HG02840 (cell line): ENCODE measurements around the gene MAGEA2B.
"Not testable (repeated sequence)": the region's sequence is repeated elsewhere in the genome, so short reads cannot be mapped to it uniquely, and the experiment has no call there.

Source experiments
- ATAC-seq: cut with Tn5 transposase; IDR thresholded peaks from one replicate; pipeline ENCODE4 v1.9.1; 2021; ENCODE audit warnings: mild to moderate bottlenecking, moderate library complexity, moderate number of reproducible peaks; ENCODE audit not compliant: unreplicated experiment, low FRiP score

MAGEA2B gene, protein sequence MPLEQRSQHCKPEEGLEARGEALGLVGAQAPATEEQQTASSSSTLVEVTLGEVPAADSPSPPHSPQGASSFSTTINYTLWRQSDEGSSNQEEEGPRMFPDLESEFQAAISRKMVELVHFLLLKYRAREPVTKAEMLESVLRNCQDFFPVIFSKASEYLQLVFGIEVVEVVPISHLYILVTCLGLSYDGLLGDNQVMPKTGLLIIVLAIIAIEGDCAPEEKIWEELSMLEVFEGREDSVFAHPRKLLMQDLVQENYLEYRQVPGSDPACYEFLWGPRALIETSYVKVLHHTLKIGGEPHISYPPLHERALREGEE

DNA sequence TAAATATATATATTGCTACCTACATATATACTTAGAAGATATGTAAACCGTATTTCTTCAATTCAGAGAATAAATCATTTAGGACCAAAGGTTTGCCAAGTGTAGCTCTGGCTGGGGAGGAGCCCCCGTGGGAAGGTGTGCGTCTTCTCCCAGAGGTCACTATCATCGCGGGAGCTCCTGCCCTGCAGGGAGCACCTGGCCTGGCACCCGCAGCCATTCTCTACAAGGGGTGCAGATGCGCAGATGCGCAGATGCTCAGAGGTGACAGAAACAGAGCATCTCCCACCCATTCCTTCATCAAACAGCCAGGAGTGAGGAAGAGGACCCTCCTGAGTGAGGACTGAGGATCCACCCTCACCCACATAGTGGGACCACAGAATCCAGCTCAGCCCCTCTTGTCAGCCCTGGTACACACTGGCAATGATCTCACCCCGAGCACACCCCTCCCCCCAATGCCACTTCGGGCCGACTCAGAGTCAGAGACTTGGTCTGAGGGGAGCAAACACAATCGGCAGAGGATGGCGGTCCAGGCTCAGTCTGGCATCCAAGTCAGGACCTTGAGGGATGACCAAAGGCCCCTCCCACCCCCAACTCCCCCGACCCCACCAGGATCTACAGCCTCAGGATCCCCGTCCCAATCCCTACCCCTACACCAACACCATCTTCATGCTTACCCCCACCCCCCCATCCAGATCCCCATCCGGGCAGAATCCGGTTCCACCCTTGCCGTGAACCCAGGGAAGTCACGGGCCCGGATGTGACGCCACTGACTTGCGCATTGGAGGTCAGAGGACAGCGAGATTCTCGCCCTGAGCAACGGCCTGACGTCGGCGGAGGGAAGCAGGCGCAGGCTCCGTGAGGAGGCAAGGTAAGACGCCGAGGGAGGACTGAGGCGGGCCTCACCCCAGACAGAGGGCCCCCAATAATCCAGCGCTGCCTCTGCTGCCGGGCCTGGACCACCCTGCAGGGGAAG, at the start of gene MAGEA2B:
Gene MAGEA2B (plus strand): TSS at position 814 of the 973 bp plus-strand sequence. CDS start 2,479 bp downstream, outside the sequence.
- ATAC-seq, result not testable (repeated sequence)

DNA sequence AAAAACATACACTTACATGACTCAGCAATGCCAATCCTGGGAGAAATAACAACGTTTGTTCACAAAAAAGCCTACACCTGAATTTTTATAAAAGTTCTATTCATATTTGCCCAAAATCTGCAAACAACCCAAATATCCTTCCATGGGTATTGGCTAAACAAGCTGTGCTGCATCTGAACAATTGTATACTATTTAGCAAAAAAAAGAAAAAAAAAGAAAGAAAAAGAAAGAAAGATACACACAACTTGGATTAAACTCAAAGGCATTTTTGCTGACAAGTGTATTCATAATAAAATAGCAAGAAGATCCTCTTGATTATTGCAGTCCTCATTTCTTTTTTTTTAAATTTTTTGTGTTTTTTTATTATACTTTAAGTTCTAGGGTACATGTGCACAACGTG, 40.3 kb upstream of the MAGEA2B start:
- ATAC-seq, result no peak

DNA sequence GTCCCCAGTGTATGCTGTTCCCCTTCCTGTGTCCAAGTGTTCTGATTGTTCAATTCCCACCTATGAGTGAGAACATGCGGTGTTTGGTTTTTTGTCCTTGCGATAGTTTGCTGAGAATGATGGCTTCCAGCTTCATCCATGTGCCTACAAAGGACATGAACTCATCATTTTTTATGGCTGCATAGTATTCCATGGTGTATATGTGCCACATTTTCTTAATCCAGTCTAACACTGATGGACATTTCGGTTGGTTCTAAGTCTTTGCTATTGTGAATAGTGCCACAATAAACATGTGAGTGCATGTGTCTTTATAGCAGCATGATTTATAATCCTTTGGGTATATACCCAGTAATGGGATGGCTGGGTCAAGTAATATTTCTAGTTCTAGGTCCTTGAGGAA, 39.8 kb upstream of the MAGEA2B start:
- ATAC-seq, result not testable (repeated sequence)

DNA sequence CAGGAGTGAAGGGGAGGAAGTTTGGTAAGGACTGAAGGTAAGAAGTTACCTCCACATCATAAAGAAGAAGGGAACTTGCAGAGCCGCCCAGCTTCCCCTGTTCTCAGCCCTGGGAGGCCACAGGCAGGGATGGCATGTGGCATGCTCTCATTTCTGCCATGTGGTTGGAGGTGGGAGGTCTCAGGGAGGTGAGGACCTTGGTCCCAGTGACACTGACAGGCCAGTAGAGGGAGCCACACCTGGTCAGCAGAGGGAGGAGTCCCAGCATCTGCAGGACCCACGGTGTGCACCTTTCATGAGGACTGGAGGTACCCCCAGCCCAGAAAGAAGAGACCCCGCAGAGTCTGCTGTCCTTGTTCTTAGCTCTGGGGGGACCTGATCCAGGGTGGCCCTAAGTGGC, 33.4 kb upstream of the MAGEA2B start:
- ATAC-seq, result not testable (repeated sequence)

DNA sequence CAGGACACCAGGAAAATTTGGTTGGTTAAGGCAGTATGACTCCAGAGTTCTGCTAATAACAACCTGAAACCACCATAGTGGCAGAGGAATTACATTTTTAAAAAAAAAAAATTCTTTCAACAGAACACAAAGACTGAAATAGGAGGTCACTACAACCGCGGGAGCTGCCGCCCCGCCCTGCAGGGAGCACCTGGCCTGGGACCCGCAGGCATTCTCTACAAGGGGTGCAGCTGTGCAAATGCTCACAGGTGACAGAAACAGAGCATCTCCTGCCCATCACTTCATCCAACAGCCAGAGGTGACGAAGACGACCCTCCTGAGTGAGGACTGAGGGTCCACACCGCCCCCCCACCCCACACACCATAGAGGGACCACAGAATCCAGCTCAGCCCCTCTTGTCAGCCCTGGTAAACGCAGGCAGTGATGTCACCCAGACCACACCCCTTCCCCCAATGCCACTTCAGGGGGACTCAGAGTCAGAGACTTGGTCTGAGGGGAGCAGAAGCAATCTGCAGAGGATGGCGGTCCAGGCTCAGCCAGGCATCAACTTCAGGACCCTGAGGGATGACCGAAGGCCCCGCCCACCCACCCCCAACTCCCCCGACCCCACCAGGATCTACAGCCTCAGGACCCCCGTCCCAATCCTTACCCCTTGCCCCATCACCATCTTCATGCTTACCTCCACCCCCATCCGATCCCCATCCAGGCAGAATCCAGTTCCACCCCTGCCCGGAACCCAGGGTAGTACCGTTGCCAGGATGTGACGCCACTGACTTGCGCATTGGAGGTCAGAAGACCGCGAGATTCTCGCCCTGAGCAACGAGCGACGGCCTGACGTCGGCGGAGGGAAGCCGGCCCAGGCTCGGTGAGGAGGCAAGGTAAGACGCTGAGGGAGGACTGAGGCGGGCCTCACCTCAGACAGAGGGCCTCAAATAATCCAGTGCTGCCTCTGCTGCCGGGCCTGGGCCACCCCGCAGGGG, 16.2 kb upstream of the MAGEA2B start, which contains the start of gene MAGEA3:
Gene MAGEA3 (plus strand): TSS at position 843 of the 980 bp plus-strand sequence. CDS start 2,039 bp downstream, outside the sequence.
- ATAC-seq, result not testable (repeated sequence)

DNA sequence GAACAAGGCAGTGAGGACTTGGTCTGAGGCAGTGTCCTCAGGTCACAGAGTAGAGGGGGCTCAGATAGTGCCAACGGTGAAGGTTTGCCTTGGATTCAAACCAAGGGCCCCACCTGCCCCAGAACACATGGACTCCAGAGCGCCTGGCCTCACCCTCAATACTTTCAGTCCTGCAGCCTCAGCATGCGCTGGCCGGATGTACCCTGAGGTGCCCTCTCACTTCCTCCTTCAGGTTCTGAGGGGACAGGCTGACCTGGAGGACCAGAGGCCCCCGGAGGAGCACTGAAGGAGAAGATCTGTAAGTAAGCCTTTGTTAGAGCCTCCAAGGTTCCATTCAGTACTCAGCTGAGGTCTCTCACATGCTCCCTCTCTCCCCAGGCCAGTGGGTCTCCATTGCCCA, 14.0 kb upstream of the MAGEA2B start:
- ATAC-seq, result not testable (repeated sequence)

DNA sequence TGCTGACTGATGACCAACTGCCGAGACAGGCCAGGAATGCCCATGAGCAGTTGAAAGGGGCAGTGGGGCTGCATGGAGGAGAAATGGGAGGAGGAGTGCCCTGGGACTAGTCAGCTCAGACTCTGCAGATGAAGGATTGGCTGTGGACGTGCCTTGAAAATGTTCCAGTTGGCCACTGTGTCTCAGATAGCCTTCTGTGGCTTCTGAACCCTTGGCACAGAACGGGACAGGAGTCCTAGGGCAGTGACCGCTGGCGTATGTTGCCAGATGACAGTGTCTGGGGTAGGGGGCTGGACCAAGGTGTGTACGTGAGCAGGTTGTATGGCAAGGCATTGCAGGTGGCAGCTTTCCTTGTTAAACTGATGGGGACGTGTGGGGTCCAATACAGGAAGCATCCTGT, 7.9 kb upstream of the MAGEA2B start:
- ATAC-seq, result not testable (repeated sequence)

DNA sequence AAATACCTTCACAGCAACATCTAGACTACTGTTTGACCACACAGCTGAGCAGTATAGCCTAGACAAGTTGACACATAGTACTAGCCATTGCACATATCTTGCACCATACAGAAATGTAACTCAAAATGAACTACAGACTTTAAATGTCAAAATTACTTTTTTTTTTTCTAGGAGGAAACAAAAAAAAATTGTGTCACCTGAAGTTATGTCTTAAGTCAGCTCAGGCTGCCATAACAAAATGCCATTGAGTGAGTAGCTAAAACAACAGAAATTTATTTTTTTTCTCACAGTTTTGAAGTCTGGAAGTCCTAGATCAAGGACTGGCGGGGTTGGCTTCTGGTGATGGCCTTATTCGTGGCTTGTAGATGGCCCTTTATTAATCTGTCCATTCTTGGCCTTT, 5.3 kb upstream of the MAGEA2B start, which contains the start of gene CSAG2:
Gene CSAG2 (minus strand): TSS at position 101 of the 400 bp plus-strand sequence. CDS start 161 bp downstream, outside the sequence.
- not testable (repeated sequence) for ATAC-seq

DNA sequence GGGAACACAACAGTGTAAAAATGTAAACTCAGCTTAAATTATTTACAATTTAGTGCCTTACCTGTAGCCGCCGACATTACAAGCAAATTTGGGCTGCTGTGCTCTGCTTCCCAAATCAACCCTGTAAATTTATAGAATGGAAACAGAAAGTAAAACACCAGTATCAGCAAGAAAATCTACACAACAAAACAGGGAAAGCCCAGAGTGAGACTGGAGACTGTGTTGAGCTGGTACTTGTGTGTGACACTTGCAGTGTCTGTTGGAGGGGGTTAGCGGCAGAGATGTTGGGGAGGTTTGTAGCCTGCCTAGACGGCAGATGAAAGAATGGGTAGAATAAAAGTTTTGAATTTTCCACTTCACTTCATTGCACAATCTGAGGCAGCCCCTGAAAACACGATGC, 1.2 kb upstream of the MAGEA2B start:
- ATAC-seq, result not testable (repeated sequence)

DNA sequence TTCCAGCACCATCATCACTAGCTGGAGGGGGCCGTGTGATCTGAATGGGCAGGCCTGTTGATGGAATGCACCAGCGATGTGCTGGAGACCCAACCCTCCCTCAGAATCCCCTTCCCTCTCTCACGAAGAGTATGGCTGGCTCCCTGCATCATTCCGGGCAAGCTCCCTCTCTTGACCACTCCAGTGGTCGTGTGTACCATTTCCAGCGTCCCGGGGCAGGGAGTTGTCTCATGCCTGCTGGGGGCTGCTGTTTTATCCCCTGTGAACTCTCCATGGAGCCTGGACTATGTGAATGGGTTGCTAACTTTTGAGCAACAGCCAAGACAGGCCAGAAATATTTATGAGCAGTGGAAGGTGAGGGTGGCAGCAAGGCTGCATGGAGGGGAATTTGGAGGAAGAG, 11.0 kb downstream of the MAGEA2B start:
- ATAC-seq, result no peak

DNA sequence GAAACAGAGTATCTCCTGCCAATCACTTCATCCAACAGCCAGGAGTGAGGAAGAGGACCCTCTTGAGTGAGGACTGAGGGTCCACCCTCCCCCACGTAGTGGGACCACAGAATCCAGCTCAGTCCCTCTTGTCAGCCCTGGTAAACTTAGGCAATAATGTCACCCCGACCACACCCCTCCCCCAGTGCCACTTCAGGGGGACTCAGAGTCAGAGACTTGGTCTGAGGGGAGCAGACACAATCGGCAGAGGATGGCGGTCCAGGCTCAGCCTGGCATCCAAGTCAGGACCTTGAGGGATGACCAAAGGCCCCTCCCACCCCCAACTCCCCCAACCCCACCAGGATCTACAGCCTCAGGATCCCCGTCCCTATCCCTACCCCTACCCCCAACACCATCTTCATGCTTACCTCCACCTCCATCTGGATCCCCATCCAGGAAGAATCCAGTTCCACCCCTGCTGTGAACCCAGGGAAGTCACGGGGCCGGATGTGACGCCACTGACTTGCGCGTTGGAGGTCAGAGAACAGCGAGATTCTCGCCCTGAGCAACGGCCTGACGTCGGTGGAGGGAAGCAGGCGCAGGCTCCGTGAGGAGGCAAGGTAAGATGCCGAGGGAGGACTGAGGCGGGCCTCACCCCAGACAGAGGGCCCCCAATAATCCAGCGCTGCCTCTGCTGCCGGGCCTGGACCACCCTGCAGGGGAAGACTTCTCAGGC, 19.0 kb downstream of the MAGEA2B start, which contains the start of the genes CSAG1 and MAGEA12:
Gene CSAG1 (minus strand): TSS at position 461 of the 715 bp plus-strand sequence. CDS start 1,261 bp downstream, outside the sequence.
Gene MAGEA12 (plus strand): TSS at position 497 of the 715 bp plus-strand sequence. CDS start 2,405 bp downstream, outside the sequence.
- no peak for ATAC-seq

DNA sequence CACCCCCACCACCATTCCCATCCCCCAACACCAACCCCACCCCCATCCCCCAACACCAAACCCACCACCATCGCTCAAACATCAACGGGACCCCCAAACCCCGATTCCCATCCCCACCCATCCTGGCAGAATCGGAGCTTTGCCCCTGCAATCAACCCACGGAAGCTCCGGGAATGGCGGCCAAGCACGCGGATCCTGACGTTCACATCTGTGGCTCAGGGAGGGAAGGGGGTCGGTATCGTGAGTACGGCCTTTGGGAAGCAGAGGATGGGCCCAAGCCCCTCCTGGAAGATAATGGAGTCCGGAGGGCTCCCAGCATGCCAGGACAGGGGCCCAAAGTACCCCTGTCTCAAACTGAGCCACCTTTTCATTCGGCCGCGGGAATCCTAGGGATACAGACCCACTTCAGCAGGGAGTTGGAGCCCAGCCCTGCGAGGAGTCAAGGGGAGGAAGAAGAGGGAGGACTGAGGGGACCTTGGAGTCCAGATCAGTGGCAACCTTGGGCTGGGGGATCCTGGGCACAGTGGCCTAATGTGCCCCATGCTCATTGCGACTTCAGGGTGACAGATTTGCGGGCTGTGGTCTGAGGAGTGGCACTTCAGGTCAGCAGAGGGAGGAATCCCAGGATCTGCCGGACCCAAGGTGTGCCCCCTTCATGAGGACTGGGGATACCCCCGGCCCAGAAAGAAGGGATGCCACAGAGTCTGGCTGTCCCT, 19.9 kb downstream of the MAGEA2B start:
- not testable (repeated sequence) for ATAC-seq

DNA sequence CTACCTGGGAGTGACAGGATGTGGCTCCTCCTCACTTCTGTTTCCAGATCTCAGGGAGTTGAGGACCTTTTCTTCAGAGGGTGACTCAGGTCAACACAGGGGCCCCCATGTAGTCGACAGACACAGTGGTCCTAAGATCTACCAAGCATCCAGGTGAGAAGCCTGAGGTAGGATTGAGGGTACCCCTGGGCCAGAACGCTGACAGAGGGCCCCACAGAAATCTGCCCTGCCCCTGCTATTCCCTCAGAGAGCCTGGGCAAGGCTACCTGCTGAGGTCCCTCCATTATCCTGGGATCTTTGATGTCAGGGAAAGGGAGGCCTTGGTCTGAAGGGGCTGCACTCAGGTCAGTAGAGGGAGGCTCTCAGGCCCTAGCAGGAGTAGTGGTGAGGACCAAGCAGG, 20.7 kb downstream of the MAGEA2B start:
- ATAC-seq, result no peak

DNA sequence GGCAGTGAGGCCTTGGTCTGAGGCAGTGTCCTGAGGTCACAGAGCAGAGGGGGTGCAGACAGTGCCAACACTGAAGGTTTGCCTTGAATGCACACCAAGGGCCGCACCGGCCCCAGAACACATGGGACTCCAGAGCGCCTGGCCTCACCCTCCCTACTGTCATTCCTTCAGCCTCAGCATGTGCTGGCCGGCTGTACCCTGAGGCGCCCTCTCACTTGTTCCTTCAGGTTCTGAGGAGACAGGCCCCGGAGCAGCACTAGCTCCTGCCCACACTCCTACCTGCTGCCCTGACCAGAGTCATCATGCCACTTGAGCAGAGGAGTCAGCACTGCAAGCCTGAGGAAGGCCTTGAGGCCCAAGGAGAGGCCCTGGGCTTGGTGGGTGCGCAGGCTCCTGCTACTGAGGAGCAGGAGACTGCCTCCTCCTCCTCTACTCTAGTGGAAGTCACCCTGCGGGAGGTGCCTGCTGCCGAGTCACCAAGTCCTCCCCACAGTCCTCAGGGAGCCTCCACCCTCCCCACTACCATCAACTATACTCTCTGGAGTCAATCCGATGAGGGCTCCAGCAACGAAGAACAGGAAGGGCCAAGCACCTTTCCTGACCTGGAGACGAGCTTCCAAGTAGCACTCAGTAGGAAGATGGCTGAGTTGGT, 21.6 kb downstream of the MAGEA2B start:
- no peak for ATAC-seq

DNA sequence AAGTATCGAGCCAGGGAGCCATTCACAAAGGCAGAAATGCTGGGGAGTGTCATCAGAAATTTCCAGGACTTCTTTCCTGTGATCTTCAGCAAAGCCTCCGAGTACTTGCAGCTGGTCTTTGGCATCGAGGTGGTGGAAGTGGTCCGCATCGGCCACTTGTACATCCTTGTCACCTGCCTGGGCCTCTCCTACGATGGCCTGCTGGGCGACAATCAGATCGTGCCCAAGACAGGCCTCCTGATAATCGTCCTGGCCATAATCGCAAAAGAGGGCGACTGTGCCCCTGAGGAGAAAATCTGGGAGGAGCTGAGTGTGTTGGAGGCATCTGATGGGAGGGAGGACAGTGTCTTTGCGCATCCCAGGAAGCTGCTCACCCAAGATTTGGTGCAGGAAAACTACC, 22.1 kb downstream of the MAGEA2B start:
- ATAC-seq, result not testable (repeated sequence)

DNA sequence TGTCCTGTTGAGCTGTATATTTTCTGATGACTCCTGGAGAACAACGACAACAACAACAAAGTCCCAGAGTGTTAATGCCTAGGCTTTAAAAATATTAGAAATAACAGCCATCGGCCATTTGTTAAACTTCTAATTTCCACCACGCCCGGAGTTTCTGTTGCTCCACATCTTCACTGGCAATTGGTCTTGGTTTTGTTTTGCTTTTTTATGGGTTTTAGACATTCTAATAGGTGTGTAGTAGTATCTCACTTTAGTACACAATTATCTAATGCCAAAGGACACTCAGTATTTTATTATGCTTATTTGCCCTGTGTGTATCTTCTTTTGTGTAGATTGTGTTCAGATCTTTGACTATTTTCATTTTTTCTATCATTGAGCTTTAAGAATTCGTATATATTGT, 24.1 kb downstream of the MAGEA2B start:
- no peak for ATAC-seq
